22Rv1 (cell line): ENCODE data around the gene SLC25A26.

Experiments
- H3K27ac ChIP-seq: fragments of 450-650 bp; 2 replicates; pipeline ENCODE4 v1.5.1; 2017
- ZFX ChIP-seq: fragments of 450-650 bp; IDR thresholded peaks from 2 replicates; pipeline ENCODE4 v1.6.1; 2017; ENCODE audit warnings: antibody characterized with exemption, borderline replicate concordance
- TF ChIP-seq, protein P1 (sequence below): fragments of 450-650 bp; IDR thresholded peaks from 2 replicates; pipeline ENCODE4 v1.5.1; 2017; ENCODE audit warnings: mild to moderate bottlenecking

The SLC25A26 gene

DNA sequence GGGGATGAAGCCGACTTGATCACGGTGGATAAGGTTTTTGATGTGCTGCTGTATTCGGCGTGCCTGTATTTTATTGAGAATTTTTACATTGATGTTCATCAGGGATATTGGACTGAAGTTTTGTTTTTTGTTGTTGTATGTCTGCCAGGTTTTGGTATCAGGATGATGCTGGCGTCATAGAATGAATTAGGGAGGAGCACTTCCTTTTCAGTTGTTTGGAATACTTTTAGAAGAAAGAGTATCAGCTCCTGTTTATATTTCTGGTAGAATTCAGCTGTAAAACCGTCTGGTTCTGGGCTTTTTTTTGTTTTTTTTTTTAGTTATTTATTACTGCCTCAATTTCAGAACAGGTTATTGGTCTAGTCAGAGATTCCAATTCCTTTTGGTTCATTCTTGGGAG lies 93.7 kb downstream of the SLC25A26 start:
- TF ChIP-seq, protein P1, sequence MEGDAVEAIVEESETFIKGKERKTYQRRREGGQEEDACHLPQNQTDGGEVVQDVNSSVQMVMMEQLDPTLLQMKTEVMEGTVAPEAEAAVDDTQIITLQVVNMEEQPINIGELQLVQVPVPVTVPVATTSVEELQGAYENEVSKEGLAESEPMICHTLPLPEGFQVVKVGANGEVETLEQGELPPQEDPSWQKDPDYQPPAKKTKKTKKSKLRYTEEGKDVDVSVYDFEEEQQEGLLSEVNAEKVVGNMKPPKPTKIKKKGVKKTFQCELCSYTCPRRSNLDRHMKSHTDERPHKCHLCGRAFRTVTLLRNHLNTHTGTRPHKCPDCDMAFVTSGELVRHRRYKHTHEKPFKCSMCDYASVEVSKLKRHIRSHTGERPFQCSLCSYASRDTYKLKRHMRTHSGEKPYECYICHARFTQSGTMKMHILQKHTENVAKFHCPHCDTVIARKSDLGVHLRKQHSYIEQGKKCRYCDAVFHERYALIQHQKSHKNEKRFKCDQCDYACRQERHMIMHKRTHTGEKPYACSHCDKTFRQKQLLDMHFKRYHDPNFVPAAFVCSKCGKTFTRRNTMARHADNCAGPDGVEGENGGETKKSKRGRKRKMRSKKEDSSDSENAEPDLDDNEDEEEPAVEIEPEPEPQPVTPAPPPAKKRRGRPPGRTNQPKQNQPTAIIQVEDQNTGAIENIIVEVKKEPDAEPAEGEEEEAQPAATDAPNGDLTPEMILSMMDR, result no peak
- TF ChIP-seq ZFX, result no peak
- H3K27ac ChIP-seq, result no peak overlapping the region

DNA sequence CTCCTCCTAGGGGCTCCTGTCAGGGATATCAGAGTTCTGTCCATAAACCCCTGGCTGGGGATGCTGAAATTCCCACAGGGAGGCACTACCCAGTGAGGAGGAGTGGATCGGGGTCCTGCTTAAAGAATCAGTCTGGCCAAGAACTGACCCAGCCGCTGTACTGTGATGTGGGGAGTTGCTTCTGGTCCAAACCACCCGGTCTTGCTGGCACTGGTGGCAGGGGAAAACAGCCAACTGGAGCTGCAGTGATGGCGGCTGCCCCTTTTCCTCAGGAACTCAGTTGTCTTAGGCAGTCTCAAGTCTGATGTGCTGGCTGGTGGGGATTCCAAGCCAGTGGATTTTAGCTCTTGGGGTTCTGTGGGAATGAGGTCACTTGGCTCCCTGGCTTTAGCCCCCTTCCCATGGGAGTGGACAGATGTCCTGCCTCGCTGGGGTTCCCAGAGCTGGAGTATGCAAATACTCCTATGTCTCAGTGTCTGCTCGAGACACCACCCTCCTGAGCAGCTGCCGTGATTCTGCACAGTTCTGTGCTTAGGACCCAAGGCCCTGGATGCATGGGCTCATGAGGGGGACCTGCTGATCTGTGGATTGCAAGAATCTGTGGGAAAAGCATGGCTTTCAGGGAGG lies 97.1 kb downstream of the SLC25A26 start:
- no peak overlapping the region for H3K27ac ChIP-seq
- TF ChIP-seq, protein P1, result no peak
- no peak for TF ChIP-seq ZFX

DNA sequence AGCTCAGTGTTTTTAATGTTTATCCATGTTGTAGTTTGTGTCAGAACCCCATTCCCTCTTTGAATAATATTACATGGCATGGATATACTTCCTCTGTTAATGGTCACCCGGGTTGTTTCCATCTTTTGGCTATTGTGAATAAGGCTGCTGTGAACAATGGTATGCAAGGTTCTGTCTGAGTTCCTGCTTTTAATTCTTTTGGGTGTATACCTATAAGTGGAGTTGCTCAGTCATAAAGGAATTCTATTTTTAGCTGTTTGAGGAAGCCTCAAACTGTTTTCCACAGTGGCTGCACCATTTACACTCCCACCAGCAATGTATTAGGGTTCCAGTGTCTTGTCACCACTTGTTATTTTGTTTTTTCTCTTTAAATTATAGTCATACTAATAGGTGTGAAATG lies 99.6 kb downstream of the SLC25A26 start:
- no peak for TF ChIP-seq ZFX
- TF ChIP-seq, protein P1, result no peak
- H3K27ac ChIP-seq, result no peak overlapping the region

DNA sequence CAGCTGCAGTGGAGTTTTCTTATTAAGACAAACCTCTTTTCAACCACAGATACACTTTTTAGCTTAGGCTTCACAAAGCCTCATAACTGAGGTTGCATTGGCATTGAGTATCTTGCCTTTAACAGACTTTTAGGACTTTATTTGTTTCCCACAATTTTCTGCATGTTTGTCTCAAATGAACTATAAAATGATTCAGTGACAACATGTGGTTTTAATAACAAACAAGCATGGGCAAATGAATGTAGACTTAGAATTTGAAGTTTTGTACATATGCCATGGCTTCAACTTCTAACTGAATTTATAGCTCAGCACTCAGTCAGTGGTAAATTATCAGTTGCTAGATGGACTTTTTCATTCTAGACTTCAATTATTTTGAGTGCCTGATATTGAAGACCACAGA lies 101.6 kb downstream of the SLC25A26 start:
- TF ChIP-seq ZFX, result no peak
- TF ChIP-seq, protein P1, result no peak
- H3K27ac ChIP-seq, result no peak overlapping the region

DNA sequence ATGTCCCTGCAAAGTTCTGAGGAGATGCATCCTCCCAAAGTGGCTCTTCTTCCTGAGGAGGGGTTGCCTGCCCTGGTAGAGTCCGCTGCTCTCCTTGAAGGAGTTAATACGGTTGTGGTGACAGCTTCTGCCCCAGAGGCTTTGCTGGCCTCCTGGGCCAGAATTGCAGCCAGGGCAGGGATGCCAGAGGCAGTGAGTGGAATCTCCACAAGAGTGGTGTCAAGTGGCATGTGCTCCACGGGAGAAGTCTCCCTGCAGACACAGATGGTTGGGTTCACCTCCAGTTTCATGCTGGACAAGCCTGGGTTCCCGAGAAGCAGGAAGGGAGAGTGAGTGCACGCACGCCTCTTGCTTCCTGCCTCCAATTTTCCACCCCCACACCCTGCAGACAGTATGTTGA lies 105.5 kb downstream of the SLC25A26 start:
- no peak for TF ChIP-seq ZFX
- TF ChIP-seq, protein P1, result no peak
- H3K27ac ChIP-seq, result no peak overlapping the region

DNA sequence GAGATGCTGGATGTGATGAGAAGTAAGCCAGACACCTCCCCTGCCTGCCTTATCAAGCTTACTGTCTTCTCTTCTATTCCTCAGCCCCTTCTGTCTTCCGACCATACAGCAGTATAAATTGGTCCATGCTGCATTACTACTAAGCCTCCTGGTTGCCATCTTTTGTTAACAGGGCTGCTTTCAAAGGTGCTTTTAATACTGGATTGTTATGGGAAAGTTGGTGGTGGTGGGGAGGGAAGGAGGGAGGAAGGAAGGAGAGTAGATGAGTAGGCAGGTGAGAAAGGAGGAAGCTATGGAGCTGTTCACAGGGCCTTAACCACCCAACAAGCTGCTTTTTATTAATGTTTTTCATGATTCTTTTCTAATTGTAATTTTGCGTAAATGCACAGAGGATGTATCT lies 114.9 kb downstream of the SLC25A26 start:
- TF ChIP-seq, protein P1, result no peak
- no peak for TF ChIP-seq ZFX
- no peak overlapping the region for H3K27ac ChIP-seq

DNA sequence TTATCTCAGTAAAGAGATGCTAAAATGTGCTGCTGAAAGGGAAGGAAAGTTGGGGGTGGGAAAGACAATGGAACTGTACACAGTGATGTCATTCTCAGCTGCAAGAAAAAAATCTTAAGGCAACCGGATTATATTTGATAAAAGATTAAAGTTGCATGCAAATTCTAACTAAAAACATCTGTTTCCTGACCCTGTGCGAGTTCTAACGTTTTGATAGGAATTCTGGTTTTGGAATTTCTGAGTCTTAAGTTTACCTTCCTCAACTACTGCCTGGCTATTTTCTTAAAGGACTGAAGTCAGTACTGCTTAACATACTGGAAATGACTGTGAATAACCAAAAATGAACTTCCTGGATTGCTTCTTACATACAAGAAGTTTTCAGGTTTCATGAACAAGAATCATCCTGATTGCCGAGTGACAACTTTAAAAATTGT lies 115.5 kb downstream of the SLC25A26 start:
- no peak for TF ChIP-seq ZFX
- TF ChIP-seq, protein P1, result no peak
- no peak overlapping the region for H3K27ac ChIP-seq
